OCI-M1 (cell line): ENCODE measurements around the gene KRTAP12-2.
"Not testable (repeated sequence)": the region's sequence is repeated elsewhere in the genome, so short reads cannot be mapped to it uniquely, and the experiment has no call there.

ENCODE experiments used
- DNase-seq: peaks from one replicate; lab custom pipeline; 2025; lab: John Stamatoyannopoulos, UW

The KRTAP12-2 gene

DNA sequence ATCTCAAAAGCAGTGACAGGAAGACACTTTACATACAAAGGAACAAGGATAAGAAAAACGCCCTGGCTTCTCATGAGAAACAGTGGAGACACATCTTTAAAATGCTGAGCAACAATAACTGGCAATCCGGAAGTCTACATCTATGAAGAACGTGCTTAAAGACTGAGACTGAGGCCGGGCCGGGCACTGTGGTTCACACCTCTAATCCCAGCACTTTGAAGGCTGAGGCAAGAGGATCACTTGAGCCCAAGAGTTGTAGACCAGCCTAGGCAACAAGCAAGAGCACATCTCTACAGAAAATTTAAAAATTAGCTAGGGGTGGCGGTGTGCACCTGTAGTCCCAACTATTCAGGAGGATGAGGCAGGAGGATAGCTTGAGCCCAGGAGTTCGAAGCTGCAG lies 17.4 kb upstream of the KRTAP12-2 start:
- DNase-seq = no peak

- no peak for DNase-seq
These were observed 15.9 kb upstream of the KRTAP12-2 start for GRCh38 chr21:44682580-44683151.

- DNase-seq = no peak
These were observed 15.3 kb upstream of the KRTAP12-2 start, which contains the start of gene KRTAP12-1 for GRCh38 chr21:44681861-44682579. TSS of gene KRTAP12-1 (minus strand) at chr21:44682163. CDS start at chr21:44682123, 40 bp downstream.

DNA sequence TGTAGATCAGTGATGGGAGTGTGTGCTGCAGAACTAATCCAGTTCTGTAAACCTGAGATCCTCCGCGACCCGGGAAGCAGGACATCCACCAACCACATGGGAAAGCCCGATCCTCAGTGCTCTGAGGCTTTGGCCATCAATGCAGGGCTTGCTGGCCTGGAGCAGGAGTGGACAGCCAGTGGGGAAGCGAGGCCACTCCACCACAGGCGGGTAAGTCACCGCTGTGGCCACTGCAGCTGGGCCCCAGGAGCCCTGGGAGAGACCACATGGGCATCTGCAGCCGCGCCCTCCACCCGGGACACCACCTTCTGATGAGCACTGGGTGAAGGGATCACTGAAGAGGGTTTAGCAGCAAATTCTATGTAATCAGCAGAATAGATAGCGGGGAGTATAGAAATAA lies 14.4 kb upstream of the KRTAP12-2 start:
- DNase-seq = no peak

DNA sequence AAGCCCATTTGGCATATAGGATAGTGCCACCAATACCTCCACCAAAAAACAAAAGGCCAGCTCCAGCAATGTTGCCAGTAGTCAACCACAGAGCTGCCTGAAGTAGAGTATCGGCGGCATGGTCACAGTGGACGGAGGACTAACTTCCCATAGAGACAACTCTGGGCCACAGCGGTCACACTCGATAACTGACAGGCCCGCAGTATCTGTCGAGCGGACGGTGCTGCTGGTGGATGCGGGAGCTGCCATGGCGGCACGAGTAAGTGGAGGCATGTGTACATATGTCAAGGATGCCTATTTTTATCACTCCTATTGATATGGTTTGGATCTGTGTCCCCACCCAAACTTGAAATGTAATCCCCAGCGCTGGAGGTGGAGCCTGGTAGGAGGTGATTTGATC lies 11.2 kb upstream of the KRTAP12-2 start:
- no peak for DNase-seq

GRCh38 chr21:44671911-44672310 lies 5.2 kb upstream of the KRTAP12-2 start:
- DNase-seq = peak; percentile 10

DNA sequence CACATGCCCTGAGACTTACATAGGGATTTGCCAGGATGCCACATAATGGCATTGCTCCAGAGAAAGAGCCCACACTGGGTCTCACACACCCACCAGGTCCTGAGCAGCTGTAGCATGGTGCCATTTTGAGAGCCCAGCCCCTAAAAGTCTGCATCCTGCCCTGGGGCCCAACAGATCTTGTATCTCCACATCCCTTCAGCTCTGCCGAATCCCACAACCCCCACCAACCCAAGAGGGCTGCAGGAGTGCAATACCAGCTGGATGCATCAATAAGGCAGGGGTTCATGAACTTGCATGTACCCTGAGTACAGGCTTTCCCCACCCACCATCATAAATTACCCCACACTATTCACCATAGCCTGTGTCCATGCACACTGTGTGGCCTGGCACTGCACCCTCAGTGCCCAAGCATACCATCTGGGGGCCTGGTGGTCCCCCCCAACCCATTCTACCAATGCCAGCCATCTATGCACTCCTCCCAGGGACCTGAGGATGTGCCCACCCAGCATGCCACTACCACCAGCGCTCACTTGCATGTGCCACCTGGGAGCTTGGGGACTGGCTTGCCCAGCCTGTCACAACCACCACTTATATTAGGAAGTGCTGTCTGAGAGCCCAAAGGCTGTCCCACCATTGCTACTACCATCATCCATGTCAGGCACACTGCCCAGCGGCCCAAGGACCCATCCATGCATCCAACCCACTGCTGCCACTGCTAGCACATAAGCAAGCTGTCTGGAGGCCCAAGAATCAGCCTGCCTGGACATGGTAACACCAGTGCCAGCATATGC lies 4.1 kb upstream of the KRTAP12-2 start:
- no peak for DNase-seq

DNA sequence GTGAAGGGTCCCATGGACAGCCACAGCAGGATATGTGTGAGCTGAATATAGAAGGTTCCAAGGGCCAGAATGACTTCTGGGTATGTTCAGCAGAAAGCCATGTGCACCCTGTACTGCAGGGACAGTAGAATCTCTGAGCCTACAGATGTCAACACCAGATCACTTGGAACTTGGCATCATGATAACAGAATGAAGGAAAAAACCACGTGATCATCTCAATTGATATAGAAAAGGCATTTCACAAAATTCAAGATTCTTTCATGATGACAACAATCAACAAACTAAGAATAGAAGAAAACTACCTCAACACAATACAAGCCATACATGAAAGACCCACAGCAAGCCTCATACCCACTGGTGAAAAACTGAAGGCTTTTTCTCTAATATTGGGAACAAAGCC lies 885 bp upstream of the KRTAP12-2 start:
- DNase-seq = no peak

GRCh38 chr21:44664691-44665090 lies 2.0 kb downstream of the KRTAP12-2 start:
- DNase-seq = no peak

DNA sequence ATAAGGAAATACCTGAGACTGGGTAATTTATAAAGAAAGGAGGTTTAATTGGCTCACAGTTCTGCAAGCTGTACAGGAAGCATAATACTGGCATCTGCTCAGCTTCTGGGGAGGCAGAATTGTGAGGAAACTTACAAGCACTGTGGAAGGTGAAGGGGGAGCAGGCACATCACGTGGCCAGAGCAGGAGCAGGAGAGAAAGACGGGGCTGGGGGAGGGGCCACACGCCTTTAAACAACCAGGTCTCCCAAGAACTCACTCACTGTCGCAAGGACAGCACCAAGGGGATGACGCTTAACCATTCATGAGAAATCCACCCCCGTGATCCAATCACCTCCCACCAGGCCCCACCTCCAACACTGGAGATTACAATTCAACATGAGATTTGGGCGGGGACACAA lies 5.2 kb downstream of the KRTAP12-2 start:
- not testable (repeated sequence) for DNase-seq

DNA sequence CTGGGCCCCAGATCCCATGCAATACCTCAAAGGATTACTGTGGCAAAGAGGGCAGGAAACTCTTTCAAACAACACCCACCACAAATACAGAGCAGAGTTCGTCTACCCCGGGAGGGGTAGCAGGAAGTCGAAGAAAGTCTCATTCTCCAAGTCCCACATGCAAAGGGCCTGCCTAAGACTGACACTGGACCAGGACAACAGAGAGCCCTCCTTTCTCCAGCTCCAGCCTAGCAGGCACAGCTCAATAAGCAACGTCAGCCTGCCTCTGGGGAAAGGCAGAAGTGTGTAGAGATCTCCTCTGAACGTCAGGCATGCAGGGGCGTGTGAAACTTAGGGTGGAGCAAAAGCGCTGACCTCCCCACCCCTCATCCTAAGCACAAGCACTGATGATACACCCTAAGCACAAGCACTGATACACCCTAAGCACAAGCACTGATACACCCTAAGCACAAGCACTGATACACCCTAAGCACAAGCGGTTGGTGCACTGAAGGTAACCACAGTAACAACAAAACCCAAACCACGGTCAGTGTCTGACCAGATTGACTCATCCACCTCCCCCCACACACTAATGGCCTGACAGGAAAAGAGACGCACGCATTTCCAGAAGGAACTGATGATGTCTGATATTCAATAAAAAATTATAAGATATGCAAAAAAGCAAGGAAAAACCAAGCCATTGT lies 7.7 kb downstream of the KRTAP12-2 start:
- DNase-seq = no peak

DNA sequence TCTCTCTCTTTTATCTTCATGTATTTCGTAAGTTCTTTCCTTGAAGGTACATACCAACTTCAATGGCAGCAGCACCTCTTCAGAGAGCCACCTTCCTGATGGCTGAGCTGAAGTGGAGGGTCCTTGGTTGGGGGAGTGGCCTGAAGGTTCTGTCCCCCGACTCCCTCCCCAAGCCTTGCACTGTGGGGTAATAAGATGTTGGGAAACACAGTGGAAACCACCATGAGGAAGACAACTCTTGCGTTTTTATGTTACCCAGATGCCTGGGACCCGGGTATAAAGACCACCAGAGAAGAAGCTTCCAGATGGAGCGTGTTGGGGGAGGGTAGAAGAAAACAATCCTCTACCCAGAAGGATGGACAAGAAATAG lies 8.2 kb downstream of the KRTAP12-2 start:
- DNase-seq = no peak

DNA sequence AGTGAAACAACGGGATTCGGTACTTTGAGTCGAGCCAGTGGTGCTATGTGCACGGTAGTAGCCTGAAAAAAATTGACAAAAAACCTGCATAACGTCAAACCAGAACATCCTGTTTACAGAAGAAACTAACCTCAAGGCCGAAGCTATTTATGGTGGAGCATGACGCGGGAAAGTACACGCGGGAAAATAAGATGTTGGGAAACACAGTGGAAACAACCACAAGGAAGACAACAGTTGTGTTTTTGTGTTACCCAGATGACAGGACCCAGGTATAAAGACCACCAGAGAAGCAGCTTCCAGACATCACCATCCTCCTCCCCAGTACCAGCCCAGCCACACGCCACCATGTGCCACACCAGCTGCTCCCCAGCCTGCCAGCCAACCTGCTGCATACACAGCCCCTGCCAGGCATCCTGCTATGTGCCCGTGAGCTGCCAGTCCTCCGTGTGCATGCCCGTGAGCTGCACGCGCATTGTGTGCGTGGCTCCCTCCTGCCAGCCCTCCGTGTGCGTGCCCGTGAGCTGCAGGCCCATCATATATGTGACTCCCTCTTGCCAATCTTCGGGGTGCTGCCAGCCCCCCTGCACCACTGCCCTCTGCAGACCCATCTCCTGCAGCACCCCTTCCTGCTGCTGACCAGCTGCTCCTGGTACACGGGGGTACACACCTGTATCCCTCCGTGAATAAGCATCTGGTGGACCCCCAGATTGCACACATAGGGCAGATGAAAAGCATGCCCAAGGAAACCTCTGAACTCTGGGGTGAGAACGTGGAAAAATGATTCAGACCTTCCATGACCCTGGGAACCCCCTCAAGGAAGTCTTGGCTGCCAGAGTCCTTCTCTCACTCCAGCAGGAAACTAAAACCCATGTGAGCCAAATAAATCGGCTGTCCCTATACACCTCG lies 8.8 kb downstream of the KRTAP12-2 start, which contains the start of gene KRTAP12-3:
Gene KRTAP12-3 (plus strand): TSS at position 298 of the 906 bp plus-strand sequence. CDS start 48 bp downstream, at position 346.
- DNase-seq = no peak

- DNase-seq = no peak
These were observed 9.9 kb downstream of the KRTAP12-2 start for GRCh38 chr21:44656868-44657267.

GRCh38 chr21:44654576-44655175 lies 12.1 kb downstream of the KRTAP12-2 start, which contains the start of gene KRTAP12-4:
TSS of gene KRTAP12-4 (minus strand) at chr21:44654659. CDS start at chr21:44654614, 45 bp downstream.
- DNase-seq = no peak

DNA sequence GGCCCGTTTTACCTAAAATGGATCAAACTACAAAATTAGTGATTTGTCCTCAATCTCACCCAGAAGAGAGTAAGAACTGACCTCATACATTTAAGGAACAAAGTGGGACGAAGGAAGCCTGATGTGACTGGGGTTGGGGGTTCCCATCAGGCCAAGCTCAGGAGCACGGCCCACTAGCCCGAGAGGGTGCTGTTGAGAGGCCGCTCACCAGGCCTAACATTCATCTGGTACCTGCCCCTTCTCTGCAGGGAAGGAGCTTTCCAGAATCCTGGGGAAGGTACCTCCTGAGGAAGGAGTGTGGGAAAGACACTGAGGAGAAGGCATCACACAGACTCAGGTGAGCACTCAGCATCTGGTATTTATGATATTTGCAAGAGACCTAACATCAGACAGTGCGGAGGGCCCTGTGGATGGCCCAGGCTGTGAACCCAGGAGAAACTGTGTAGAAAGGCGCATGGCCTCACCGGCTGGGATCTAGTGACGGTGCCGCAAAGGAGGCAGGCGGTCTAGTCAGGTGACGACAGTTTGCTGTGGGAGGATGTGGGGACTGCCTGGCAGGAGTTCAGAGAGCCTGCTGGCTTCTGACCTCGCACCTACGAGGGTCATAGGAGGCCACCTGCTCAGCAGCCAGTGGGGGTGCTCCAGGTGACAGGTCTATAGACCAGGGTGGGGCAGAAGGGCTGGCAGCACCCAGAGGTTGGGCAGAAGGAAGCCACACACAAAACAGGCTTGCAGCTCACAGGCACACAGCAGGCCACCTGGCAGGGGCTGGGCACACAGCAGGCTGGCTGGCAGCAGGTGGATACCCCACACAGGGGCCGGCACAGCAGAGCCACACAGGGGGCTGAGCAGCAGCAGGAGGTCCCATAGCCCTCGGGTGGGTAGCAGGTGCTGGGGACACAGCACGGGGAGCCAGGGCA lies 12.8 kb downstream of the KRTAP12-2 start:
- DNase-seq = no peak

DNA sequence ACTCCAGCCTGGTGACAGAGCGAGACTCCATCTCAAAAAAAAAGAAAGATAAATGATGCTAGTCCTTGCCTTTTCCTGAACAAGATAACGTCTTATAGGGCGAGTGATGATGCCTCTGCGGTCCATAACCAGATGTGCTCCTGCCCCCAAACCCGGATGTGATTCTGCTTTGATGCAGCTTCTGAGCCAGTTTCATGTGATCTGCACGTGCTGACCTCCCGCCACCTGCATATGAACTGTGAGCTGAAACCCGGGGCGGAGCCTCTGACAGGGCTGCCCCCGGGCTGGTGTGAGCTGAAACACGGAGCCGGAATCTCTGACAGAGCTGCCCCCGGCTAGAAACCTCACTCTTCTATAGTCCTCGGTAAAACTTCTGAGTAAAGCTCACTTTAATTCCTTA lies 13.6 kb downstream of the KRTAP12-2 start:
- DNase-seq = no peak

DNA sequence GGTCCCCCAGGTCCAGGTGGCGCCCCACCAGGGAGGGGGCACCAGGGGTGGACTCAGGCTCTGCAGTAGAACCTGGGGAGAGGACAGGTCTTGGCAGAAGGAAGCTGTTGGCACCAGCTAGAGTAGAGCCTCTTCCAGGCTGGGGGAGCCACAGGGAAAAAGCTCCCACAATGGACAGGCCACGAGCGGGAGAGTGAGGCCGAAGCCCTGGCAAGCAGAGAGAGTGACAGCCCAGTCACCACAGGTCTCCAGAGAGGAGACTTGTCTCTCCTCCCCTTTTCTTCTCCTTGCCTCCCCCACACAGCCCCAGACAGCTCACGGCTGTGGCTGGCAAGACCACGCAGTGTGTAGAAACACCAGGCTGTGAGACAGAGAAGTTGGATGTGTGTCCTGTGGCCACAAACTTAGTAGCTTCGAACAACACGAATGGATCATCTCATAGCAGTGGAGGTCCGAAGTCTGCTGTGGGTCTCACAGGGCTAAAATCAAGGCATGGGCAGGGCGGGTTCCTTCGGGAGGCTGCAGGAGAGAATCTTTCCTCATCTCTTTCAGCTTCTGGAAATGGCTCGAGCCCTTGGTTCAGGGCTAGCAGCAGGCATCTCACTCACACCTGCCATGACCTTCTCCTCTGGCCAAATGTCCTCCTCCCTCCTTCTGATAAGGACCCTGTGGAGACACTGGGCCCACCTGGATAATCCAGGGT lies 15.6 kb downstream of the KRTAP12-2 start:
- no peak for DNase-seq
